ENCODE data around the gene KCNK7. TPM values are rescaled to one million over a fixed set of nuclear protein-coding genes. Genes with fewer than 3 reads are reported as not detected.

KCNK7 gene
- total RNA-seq, 2 experiments from 2014 or later: 4.9 to 5.0 TPM

DNA sequence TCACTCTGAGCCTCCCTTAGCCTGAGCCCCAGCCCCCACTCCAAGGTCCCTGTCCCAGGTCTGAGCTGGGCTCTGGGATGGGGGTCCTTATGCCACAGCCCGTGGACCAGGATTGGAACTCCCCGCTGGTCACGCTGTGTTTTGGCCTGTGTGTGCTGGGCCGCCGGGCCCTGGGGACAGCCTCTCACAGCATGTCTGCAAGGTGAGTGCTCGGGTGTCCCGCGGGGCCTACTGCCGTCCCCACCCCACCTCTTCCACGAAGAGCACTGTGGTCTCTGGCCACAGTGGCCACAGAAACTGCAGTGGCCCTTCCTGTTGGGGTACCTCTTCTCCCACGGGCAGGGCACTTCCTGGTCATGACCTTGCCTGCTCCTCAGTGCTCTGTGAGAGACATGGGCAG lies 38.8 kb upstream of the KCNK7 start:
- peaks cover 38% of the 10 kb centered on the region for H3K4me1 Mint-ChIP-seq (ENCODE audit: low read depth)
- H3K27ac Mint-ChIP-seq: no peak overlapping the region
- Histone ChIP-seq H3K27ac (ENCODE audit: low read depth in 1 of 2, low read length in 2 of 2) (no peak overlapping the region), H3K36me3 (ENCODE audit: insufficient read depth, low read length) (peaks cover 75% of the 10 kb centered on the region), H3K4me3 (ENCODE audit: low read length) (no peak overlapping the region), H3K4me1 (ENCODE audit: insufficient read depth, low read length) (peaks cover 41% of the 10 kb centered on the region), H3K9me3 (ENCODE audit: control insufficient read depth in 1 of 2, insufficient read depth in 1 of 2, low read length in 2 of 2) (no peaks in the 10 kb centered on the region), H3K27me3 (ENCODE audit: control insufficient read depth in 1 of 2, insufficient read depth in 2 of 2, low read length in 2 of 2) (no peaks in the 10 kb centered on the region)
- CTCF ChIA-PET: interaction anchor here (0.6 kb wide), 1 partner anchor 77 kb away, joined by 3 read pairs; no protein-coding TSS in a partner anchor
- H3K36me3 Mint-ChIP-seq (ENCODE audit: low read depth): peaks cover 60% of the 10 kb centered on the region
- DNase-seq (no peak), ATAC-seq (ENCODE audit: poor library complexity) (no peak)
- no peaks in the 10 kb centered on the region for H3K27me3 Mint-ChIP-seq
- no peaks in the 10 kb centered on the region for H3K9me3 Mint-ChIP-seq
- TF ChIP-seq, protein P1, sequence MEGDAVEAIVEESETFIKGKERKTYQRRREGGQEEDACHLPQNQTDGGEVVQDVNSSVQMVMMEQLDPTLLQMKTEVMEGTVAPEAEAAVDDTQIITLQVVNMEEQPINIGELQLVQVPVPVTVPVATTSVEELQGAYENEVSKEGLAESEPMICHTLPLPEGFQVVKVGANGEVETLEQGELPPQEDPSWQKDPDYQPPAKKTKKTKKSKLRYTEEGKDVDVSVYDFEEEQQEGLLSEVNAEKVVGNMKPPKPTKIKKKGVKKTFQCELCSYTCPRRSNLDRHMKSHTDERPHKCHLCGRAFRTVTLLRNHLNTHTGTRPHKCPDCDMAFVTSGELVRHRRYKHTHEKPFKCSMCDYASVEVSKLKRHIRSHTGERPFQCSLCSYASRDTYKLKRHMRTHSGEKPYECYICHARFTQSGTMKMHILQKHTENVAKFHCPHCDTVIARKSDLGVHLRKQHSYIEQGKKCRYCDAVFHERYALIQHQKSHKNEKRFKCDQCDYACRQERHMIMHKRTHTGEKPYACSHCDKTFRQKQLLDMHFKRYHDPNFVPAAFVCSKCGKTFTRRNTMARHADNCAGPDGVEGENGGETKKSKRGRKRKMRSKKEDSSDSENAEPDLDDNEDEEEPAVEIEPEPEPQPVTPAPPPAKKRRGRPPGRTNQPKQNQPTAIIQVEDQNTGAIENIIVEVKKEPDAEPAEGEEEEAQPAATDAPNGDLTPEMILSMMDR (IDR thresholded peaks at IDR 0.05): no peak
- intact Hi-C loops (cut with DNase I, micrococcal nuclease): no loop called here
- POLR2A ChIA-PET: interaction anchor here (0.7 to 1.0 kb wide), 2 partner anchors 26 to 28 kb away, joined by 3 read pairs; partner anchors contain the start of gene RELA
- no peak overlapping the region for H3K4me3 Mint-ChIP-seq

DNA sequence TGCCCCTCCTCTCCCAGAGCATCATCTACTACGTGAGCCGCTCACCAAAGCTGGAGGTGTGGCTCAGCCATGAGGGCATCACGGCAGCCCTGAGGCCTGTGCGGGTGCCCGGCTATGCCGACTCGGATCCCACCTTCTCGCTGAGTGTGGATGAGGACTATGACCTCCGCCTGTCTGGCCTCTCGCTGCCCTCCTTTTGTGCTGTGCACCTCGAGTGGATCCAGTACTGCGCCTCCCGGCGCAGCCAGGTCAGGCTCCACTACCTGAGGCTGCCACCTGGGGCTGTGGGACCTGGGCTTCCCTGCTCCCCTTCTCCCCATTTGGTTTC lies 38.5 kb upstream of the KCNK7 start:
- intact Hi-C loops (cut with DNase I, micrococcal nuclease): no loop called here
- Histone ChIP-seq H3K9me3 (ENCODE audit: control insufficient read depth in 1 of 2, insufficient read depth in 1 of 2, low read length in 2 of 2) (no peaks in the 10 kb centered on the region), H3K4me3 (ENCODE audit: low read length) (no peak overlapping the region), H3K36me3 (ENCODE audit: insufficient read depth, low read length) (peaks cover 79% of the 10 kb centered on the region), H3K27ac (ENCODE audit: low read depth in 1 of 2, low read length in 2 of 2) (no peak overlapping the region), H3K27me3 (ENCODE audit: control insufficient read depth in 1 of 2, insufficient read depth in 2 of 2, low read length in 2 of 2) (no peaks in the 10 kb centered on the region), H3K4me1 (ENCODE audit: insufficient read depth, low read length) (peaks cover 38% of the 10 kb centered on the region)
- TF ChIP-seq, protein P1 (IDR thresholded peaks at IDR 0.05): no peak
- no peak for DNase-seq
- H3K27ac Mint-ChIP-seq: peak overlapping the region; percentile 50
- peaks cover 34% of the 10 kb centered on the region for H3K4me1 Mint-ChIP-seq (ENCODE audit: low read depth)
- H3K4me3 Mint-ChIP-seq: no peak overlapping the region
- H3K36me3 Mint-ChIP-seq (ENCODE audit: low read depth): peaks cover 63% of the 10 kb centered on the region
- POLR2A ChIA-PET: interaction anchor here (0.7 to 1.6 kb wide), 3 partner anchors 19 to 29 kb away, joined by 3 to 6 read pairs (median 3); partner anchors contain the start of genes PCNX3 and RELA
- no peaks in the 10 kb centered on the region for H3K27me3 Mint-ChIP-seq
- no peaks in the 10 kb centered on the region for H3K9me3 Mint-ChIP-seq
- ATAC-seq (ENCODE audit: poor library complexity): no peak
- CTCF ChIA-PET: interaction anchor here (0.6 to 1.2 kb wide), 2 partner anchors 10 to 77 kb away, joined by 3 read pairs; no protein-coding TSS in a partner anchor

DNA sequence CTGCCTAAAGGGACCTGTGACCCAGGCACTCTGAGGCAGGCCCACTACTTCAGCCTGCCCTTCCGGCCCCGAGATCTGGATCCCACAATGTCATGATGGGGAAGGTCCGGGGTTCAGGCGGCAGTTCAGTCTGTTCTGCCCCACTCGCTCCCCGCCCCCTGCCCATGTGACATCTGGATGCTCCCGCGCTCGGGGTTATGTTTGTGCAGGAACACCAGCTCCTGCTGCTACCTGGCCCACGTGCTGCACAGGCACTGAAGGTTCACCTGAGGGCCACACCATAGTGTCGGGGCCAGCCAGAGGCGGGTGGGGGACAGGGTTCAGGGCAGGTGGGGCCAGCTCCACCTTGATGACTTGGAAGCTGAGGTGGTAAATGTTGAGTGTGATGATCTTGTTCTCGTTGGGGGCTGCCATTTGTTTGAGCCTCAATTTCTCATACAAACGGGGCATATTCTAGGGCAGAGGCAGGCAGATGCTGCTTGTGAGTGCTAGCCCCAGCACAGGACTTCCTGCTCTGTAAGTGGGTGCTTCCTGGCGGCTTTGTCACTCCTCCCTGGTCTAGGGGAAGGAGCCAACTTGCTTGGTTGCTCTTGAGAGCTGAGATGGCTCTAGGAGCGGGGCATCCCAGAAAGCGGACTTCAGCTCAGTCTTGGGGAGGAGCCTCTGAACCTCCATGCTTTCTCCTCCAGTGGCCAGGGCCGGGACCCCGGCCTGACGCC lies 37.9 kb upstream of the KCNK7 start:
- Histone ChIP-seq H3K9me3 (ENCODE audit: control insufficient read depth in 1 of 2, insufficient read depth in 1 of 2, low read length in 2 of 2) (no peaks in the 10 kb centered on the region), H3K4me3 (ENCODE audit: low read length) (no peak overlapping the region), H3K36me3 (ENCODE audit: insufficient read depth, low read length) (peaks cover 82% of the 10 kb centered on the region), H3K4me1 (ENCODE audit: insufficient read depth, low read length) (peaks cover 32% of the 10 kb centered on the region), H3K27me3 (ENCODE audit: control insufficient read depth in 1 of 2, insufficient read depth in 2 of 2, low read length in 2 of 2) (no peaks in the 10 kb centered on the region), H3K27ac (ENCODE audit: low read depth in 1 of 2, low read length in 2 of 2) (peak overlapping the region in 1 of 2 donors; percentile 18)
- ATAC-seq (ENCODE audit: poor library complexity) (no peak), DNase-seq (peak in 2 of 14 experiments; percentile 32 to 36)
- Mint-ChIP-seq H3K9me3 (no peaks in the 10 kb centered on the region), H3K36me3 (ENCODE audit: low read depth) (peaks cover 59% of the 10 kb centered on the region), H3K27me3 (no peaks in the 10 kb centered on the region), H3K4me1 (ENCODE audit: low read depth) (peaks cover 29% of the 10 kb centered on the region), H3K27ac (peak overlapping the region; percentile 50), H3K4me3 (no peak overlapping the region)
- TF ChIP-seq, protein P1 (IDR thresholded peaks at IDR 0.05): no peak
- ChIA-PET POLR2A (interaction anchor here (0.7 to 1.8 kb wide), 4 partner anchors 18 to 29 kb away, joined by 3 to 9 read pairs (median 4); partner anchors contain the start of genes PCNX3 and RELA), CTCF (interaction anchor here (0.6 to 1.2 kb wide), 2 partner anchors 10 to 78 kb away, joined by 3 read pairs; no protein-coding TSS in a partner anchor)
- intact Hi-C loops (cut with DNase I, micrococcal nuclease): no loop called here
